ENCODE measurements around the gene RAMP1. TPM values are rescaled to one million over a fixed set of nuclear protein-coding genes. Genes with fewer than 3 reads are reported as not detected.

RAMP1 gene
- total and polyA plus RNA-seq, 9 of the 15 experiments (the other 6 are each of a cell fraction or from before 2014, with no cell fraction given): 0.72 to 0.77 TPM; not detected in 7

GRCh38 chr2:237940828-237941227, 81.4 kb downstream of the RAMP1 start:
- FAIRE-seq (peak; percentile 62), ATAC-seq (peak; percentile 42), DNase-seq (ENCODE audit: extremely low read depth in 1 of 4, low spot score in 3 of 4) (peak in 1 of 4 experiments; percentile 19)
- Histone ChIP-seq H3K36me3 (ENCODE audit: control insufficient read depth, insufficient read depth, low read length) (no peaks in the 10 kb centered on the region), H4K20me1 (replicated peaks; ENCODE audit: control insufficient read depth, insufficient read depth, low read length) (no peaks in the 10 kb centered on the region), H3K4me3 (no peak overlapping the region), H3K27me3 (ENCODE audit: control insufficient read depth in 2 of 2, insufficient read depth in 2 of 2, low read length in 2 of 2) (no peaks in the 10 kb centered on the region), H3K4me1 (replicated peaks in 1 of 2; ENCODE audit: control insufficient read depth in 2 of 2, insufficient read depth in 2 of 2, low read length in 2 of 2) (peaks cover 32 to 41% of the 10 kb centered on the region in 2 experiments; a peak in 4 of 5 replicates), H3K9ac (ENCODE audit: insufficient read depth in 1 of 2, low read depth in 2 of 2, low read length in 2 of 2) (no peak overlapping the region), H2AFZ (ENCODE audit: low read depth, low read length) (no peak overlapping the region), H3K27ac (ENCODE audit: extremely low read depth, low read depth, low read length) (peak overlapping the region; percentile 36), H3K79me2 (ENCODE audit: control insufficient read depth, insufficient read depth, low read length) (no peaks in the 10 kb centered on the region), H3K4me2 (ENCODE audit: insufficient read depth, low read length) (peak overlapping the region; percentile 52; the same call in 1 of the 2 replicates), H3K9me1 (ENCODE audit: control insufficient read depth, insufficient read depth, low read length) (no peaks in the 10 kb centered on the region), H3K9me3 (replicated peaks; ENCODE audit: control insufficient read depth, insufficient read depth, low read depth, low read length) (peaks cover 12% of the 10 kb centered on the region)
- in situ Hi-C loops (cut with MboI) (no loop called here), intact Hi-C loops (cut with micrococcal nuclease) (no loop called here)
- no TSS peak for BruUV-seq (replicated peaks)
- CTCF ChIA-PET (ENCODE audit: low intra/inter-chr PET ratio): no interaction called here
- POLR2A ChIA-PET: interaction anchor here (0.9 to 2.3 kb wide), 3 partner anchors 9 to 24 kb away, joined by 3 to 6 read pairs (median 4); no protein-coding TSS in a partner anchor
- TF ChIP-seq CBX5 (IDR thresholded peaks at IDR 0.05; ENCODE audit: borderline replicate concordance, low read depth): no peak
- no peak for TF ChIP-seq SIN3A (IDR thresholded peaks at IDR 0.05; ENCODE audit: borderline replicate concordance in 2 of 2, control insufficient read depth in 1 of 2, low read depth in 2 of 2, low read length in 2 of 2)
- no peak for TF ChIP-seq EWSR1 (IDR thresholded peaks at IDR 0.05; ENCODE audit: borderline replicate concordance, low read depth, partially characterized antibody)
- no peak for TF ChIP-seq ZNF23 (CRISPR knock-in tag; IDR thresholded peaks at IDR 0.05)
- TF ChIP-seq ZNF197 (CRISPR knock-in tag; IDR thresholded peaks at IDR 0.05; ENCODE audit: low read depth): 0 out of 2 replicates have a peak, but pooled peaks have one; percentile 0
- no peak for TF ChIP-seq CBX3 (IDR thresholded peaks at IDR 0.05; ENCODE audit: borderline replicate concordance in 1 of 2, low read length in 2 of 2)
- TF ChIP-seq ZNF3 (CRISPR knock-in tag; IDR thresholded peaks at IDR 0.05): no peak
- TF ChIP-seq ZNF224 (CRISPR knock-in tag; IDR thresholded peaks at IDR 0.05): no peak
- no peak for TF ChIP-seq ZNF511 (CRISPR knock-in tag; IDR thresholded peaks at IDR 0.05)
- TF ChIP-seq TSC22D4 (tag; IDR thresholded peaks at IDR 0.05): no peak
- peak; percentile 81 to 96 for TF ChIP-seq KDM1A (IDR thresholded peaks at IDR 0.05)
- TF ChIP-seq ZNF79 (CRISPR knock-in tag; IDR thresholded peaks at IDR 0.05; ENCODE audit: low read depth): no peak
- peak; percentile 52 for TF ChIP-seq MEIS2 (IDR thresholded peaks at IDR 0.05; ENCODE audit: partially characterized antibody)
- TF ChIP-seq BCOR (IDR thresholded peaks at IDR 0.05): no peak
- no peak for TF ChIP-seq UBTF (IDR thresholded peaks at IDR 0.05; ENCODE audit: borderline replicate concordance in 1 of 2, low read depth in 2 of 2, low read length in 2 of 2)
- TF ChIP-seq CEBPZ (IDR thresholded peaks at IDR 0.05; ENCODE audit: borderline replicate concordance, low read depth, low read length): no peak
- no peak for TF ChIP-seq ZNF507 (tag; conservative IDR thresholded peaks at IDR 0.05)
- no peak for TF ChIP-seq ZNF133 (CRISPR knock-in tag; IDR thresholded peaks at IDR 0.05)
